ENCODE data around the gene HOXA11.

Gene HOXA11

DNA sequence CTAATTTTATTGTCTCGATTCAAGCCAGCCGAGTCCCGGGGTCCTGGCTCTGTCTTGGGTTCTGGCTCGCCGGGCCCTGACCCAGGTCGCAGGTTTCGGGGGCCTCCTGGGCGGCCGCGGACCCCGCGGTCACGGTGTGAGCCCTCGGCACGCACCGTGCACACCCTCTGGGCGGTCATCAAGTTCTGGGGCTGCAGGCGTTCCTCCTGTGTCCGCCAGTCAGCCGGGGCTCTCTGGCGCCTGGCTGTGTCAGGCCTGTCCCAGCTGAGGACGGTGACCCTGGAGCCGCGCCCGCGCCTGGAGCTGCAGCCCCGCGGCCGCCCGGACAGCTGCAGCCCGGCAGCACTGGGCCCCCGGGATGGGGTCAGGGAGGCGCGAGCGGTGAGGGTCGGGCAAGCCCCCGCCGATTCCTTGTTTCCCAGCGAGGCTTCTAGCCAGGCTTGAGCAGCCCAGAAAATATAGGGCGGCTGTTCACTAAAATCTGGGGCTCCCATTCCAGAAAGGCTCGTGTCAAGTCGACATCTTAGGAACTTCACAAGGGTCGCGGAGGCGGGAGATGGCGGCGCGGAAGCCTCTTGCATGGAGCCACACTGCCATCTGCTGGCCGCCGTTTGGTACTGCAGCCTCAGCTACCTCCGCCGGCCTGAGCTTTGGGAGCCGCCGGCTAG is 24.4 kb downstream of the HOXA11 start:
- Histone ChIP-seq H3K4me1 (ENCODE audit: control insufficient read depth, insufficient read depth, low read length) (no peaks in the 10 kb centered on the region), H3K27me3 (ENCODE audit: control insufficient read depth, insufficient read depth, low read length) (peaks cover 97% of the 10 kb centered on the region), H3K9ac (ENCODE audit: low read depth, low read length) (no peak overlapping the region), H3K4me3 (ENCODE audit: low read depth, low read length) (peak overlapping the region; percentile 46), H3K36me3 (ENCODE audit: control insufficient read depth, insufficient read depth, low read length) (no peaks in the 10 kb centered on the region), H3K9me3 (ENCODE audit: control insufficient read depth, insufficient read depth, low read length) (no peaks in the 10 kb centered on the region)

DNA sequence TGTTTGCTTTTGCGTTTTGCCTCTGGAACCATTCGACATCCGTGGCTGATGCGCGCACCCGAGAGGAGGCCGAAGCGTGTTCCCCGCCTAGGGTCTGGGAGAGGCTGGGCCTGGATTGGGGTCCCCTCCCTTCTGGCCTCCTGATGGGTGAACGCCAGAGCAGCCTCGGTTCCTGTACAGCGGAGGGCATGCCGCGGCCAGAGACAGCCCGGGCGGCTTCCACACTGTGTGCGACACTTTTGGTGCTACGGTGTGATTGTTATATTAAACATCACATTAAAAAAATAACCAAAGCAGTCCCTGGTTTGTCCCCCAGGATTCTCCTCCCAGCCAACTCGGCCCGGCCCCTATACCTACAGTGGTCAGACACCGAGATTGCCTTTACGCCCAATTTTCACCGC is 24.9 kb downstream of the HOXA11 start:
- peaks cover 97% of the 10 kb centered on the region for H3K27me3 ChIP-seq (ENCODE audit: control insufficient read depth, insufficient read depth, low read length)

GRCh38 chr7:27159266-27160144 is 25.5 kb downstream of the HOXA11 start:
- Histone ChIP-seq H3K27me3 (ENCODE audit: control insufficient read depth, insufficient read depth, low read length) (peaks cover 97% of the 10 kb centered on the region), H3K9ac (ENCODE audit: low read depth, low read length) (no peak overlapping the region), H3K9me3 (ENCODE audit: control insufficient read depth, insufficient read depth, low read length) (no peaks in the 10 kb centered on the region), H3K4me3 (ENCODE audit: low read depth, low read length) (peak overlapping the region; percentile 20), H3K4me1 (ENCODE audit: control insufficient read depth, insufficient read depth, low read length) (no peaks in the 10 kb centered on the region), H3K36me3 (ENCODE audit: control insufficient read depth, insufficient read depth, low read length) (no peaks in the 10 kb centered on the region)

More for the DNA sequence above, 24.9 kb downstream of the HOXA11 start:
- no peaks in the 10 kb centered on the region for H3K36me3 ChIP-seq (ENCODE audit: control insufficient read depth, insufficient read depth, low read length)
- no peak overlapping the region for H3K9ac ChIP-seq (ENCODE audit: low read depth, low read length)
- no peaks in the 10 kb centered on the region for H3K4me1 ChIP-seq (ENCODE audit: control insufficient read depth, insufficient read depth, low read length)
- H3K9me3 ChIP-seq (ENCODE audit: control insufficient read depth, insufficient read depth, low read length) = no peaks in the 10 kb centered on the region
- peak overlapping the region; percentile 46 for H3K4me3 ChIP-seq (ENCODE audit: low read depth, low read length)

DNA sequence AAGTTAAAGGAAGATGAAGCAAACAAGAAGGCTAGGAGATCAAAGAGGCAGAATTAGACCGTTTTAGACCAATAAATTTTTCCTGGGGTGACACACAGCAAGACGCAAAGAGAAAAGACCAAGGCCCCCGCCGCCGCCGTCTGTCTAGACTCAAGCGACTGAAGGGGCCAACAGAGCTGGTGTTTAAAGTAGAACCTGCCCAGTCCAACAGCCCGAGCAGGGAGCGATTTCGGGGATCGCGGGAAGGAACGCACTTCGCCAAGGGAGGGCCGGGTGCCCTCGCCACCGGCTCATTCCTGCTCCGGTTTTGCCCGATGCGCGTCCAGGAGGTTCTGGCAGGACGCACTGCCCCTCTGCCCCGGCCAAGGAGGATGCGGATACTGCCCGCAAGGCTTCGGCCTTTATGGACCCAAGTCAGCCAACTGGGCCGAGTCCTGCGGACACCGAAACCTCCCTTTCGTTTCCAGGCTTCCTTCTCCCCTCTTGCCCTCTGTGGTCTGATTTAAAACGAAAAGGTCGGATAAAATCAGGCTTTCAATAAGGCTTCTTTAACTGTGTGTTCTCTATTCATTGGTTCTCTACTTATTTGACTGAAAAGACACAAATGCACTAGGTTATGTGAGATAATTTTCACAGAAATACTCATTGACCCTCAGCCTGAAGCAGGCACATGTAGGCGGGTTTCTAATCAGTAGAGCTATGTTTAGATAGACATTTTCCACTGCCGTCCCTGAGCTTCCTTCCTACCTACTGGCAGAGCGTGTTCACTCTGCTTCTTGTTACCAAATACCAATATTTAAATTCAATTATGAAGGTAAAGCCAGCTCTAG is 26.4 kb downstream of the HOXA11 start:
- no peak overlapping the region for H3K9ac ChIP-seq (ENCODE audit: low read depth, low read length)

GRCh38 chr7:27157702-27158431 is 27.2 kb downstream of the HOXA11 start:
- Histone ChIP-seq H3K4me1 (ENCODE audit: control insufficient read depth, insufficient read depth, low read length) (no peaks in the 10 kb centered on the region), H3K4me3 (ENCODE audit: low read depth, low read length) (peak overlapping the region; percentile 30), H3K9ac (ENCODE audit: low read depth, low read length) (no peak overlapping the region), H3K36me3 (ENCODE audit: control insufficient read depth, insufficient read depth, low read length) (no peaks in the 10 kb centered on the region), H3K9me3 (ENCODE audit: control insufficient read depth, insufficient read depth, low read length) (no peaks in the 10 kb centered on the region), H3K27me3 (ENCODE audit: control insufficient read depth, insufficient read depth, low read length) (peaks cover 97% of the 10 kb centered on the region)

More for the DNA sequence above, 26.4 kb downstream of the HOXA11 start:
- H3K27me3 ChIP-seq (ENCODE audit: control insufficient read depth, insufficient read depth, low read length) = peaks cover 97% of the 10 kb centered on the region
- no peak overlapping the region for H3K4me3 ChIP-seq (ENCODE audit: low read depth, low read length)
- H3K9me3 ChIP-seq (ENCODE audit: control insufficient read depth, insufficient read depth, low read length) = no peaks in the 10 kb centered on the region
- no peaks in the 10 kb centered on the region for H3K4me1 ChIP-seq (ENCODE audit: control insufficient read depth, insufficient read depth, low read length)
- no peaks in the 10 kb centered on the region for H3K36me3 ChIP-seq (ENCODE audit: control insufficient read depth, insufficient read depth, low read length)

DNA sequence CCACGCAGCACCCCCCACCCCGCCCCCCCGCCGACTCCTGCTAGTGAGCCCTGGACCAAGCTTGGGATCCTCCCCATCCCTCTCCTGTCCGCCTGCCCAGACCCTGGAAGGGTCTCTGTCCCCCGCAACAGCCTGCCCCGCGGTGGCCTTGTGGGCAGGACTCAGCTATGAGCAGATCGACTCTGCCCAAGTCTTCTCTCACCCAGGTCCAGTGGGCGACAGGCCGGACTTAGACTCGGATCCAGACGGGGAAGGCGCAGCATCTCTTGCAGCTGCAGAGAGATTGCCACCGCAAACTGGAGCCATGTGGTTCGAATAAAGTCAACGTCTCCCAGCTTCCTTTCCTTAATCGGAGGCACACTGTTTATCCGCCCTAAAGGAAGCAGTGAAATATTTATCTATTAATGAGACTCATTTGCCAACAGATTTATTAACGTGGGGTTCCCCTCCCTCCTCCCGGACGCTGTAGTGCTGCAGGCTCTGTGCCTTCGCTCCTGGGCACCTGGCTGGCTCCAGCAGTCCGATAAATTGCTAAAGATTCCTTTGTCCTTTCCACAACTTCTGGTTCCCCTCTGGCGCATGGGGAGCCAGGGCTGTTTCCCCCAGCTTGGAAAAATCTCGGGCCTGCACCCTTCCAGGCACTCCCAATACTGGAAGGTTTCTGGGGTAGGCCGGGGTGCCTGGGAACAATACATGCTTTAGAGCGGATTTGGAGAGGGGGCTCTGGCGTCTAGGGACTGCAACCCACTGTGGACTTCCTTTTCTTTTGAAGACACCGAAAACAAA is 27.9 kb downstream of the HOXA11 start:
- Histone ChIP-seq H3K9me3 (ENCODE audit: control insufficient read depth, insufficient read depth, low read length) (no peaks in the 10 kb centered on the region), H3K4me1 (ENCODE audit: control insufficient read depth, insufficient read depth, low read length) (no peaks in the 10 kb centered on the region), H3K9ac (ENCODE audit: low read depth, low read length) (no peak overlapping the region), H3K4me3 (ENCODE audit: low read depth, low read length) (peak overlapping the region; percentile 30), H3K27me3 (ENCODE audit: control insufficient read depth, insufficient read depth, low read length) (peaks cover 97% of the 10 kb centered on the region), H3K36me3 (ENCODE audit: control insufficient read depth, insufficient read depth, low read length) (no peaks in the 10 kb centered on the region)

- Histone ChIP-seq H3K27me3 (ENCODE audit: control insufficient read depth, insufficient read depth, low read length) (peaks cover 98% of the 10 kb centered on the region), H3K9me3 (ENCODE audit: control insufficient read depth, insufficient read depth, low read length) (no peaks in the 10 kb centered on the region), H3K9ac (ENCODE audit: low read depth, low read length) (no peak within 1 kb of the TSS), H3K4me3 (ENCODE audit: low read depth, low read length) (peak within 1 kb of the TSS; percentile 43), H3K4me1 (ENCODE audit: control insufficient read depth, insufficient read depth, low read length) (no peaks in the 10 kb centered on the region), H3K36me3 (ENCODE audit: control insufficient read depth, insufficient read depth, low read length) (no peaks in the 10 kb centered on the region)
These were observed 28.5 kb downstream of the HOXA11 start, which contains the start of gene HOXA7 for GRCh38 chr7:27156508-27156898. Gene HOXA7, minus strand, starts transcription at chr7:27156675. Its CDS starts 130 bp downstream, at chr7:27156545.

GRCh38 chr7:27155816-27156507 is 29.1 kb downstream of the HOXA11 start:
- Histone ChIP-seq H3K9me3 (ENCODE audit: control insufficient read depth, insufficient read depth, low read length) (no peaks in the 10 kb centered on the region), H3K4me3 (ENCODE audit: low read depth, low read length) (peak overlapping the region; percentile 43), H3K27me3 (ENCODE audit: control insufficient read depth, insufficient read depth, low read length) (peaks cover 99% of the 10 kb centered on the region), H3K4me1 (ENCODE audit: control insufficient read depth, insufficient read depth, low read length) (no peaks in the 10 kb centered on the region), H3K36me3 (ENCODE audit: control insufficient read depth, insufficient read depth, low read length) (no peaks in the 10 kb centered on the region), H3K9ac (ENCODE audit: low read depth, low read length) (no peak overlapping the region)

DNA sequence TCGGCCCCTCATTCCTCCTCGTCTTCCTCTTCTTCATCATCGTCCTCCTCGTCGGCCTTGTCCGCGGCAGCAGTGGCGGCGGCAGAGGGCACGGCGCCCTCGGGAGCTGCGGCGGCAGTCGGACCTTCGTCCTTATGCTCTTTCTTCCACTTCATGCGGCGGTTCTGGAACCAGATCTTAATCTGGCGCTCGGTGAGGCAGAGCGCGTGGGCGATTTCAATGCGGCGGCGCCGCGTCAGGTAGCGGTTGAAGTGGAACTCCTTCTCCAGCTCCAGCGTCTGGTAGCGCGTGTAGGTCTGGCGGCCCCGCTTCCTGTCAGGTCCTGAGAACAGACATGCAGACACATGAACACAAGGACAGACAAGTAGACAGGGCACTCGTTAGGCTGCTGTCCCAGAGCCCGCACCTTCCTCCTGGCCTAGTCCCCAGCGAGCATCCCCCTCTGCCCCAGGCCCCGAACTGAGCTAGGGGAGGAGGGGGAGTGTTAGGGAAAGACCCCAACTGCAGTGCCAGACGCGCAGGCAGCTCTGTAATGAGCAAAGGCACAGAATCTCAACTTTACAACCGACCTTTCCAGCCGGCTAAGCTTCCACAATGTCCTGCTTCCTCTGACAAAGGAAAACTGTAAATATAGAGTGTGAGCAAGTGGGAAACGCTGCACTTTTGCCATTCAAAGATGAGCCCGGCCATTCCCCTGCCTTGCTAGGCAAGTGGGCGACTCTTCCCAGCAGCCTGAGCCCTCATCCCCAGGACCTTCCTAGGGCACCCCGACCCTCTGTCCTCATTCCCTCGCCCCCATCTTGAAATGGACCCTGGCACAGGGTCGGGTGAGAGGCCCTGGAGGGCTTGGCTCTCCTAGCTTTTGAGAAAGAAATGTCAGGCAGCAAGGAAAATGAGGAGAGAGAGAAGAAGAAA is 29.9 kb downstream of the HOXA11 start:
- Histone ChIP-seq H3K4me1 (ENCODE audit: control insufficient read depth, insufficient read depth, low read length) (no peaks in the 10 kb centered on the region), H3K9ac (ENCODE audit: low read depth, low read length) (no peak overlapping the region), H3K9me3 (ENCODE audit: control insufficient read depth, insufficient read depth, low read length) (no peaks in the 10 kb centered on the region), H3K4me3 (ENCODE audit: low read depth, low read length) (peak overlapping the region; percentile 22), H3K27me3 (ENCODE audit: control insufficient read depth, insufficient read depth, low read length) (peaks cover 99% of the 10 kb centered on the region), H3K36me3 (ENCODE audit: control insufficient read depth, insufficient read depth, low read length) (no peaks in the 10 kb centered on the region)

All from iPS-15b (cell line).